ENCODE data around the gene ARHGEF4. TPM values are rescaled to one million over a fixed set of nuclear protein-coding genes. Genes with fewer than 3 reads are reported as not detected.
A peak's percentile ranks its signal among the peaks of the same experiment; 100 is the strongest.

The ARHGEF4 gene
- total and polyA plus RNA-seq, 3 experiments from 2014 or later: 0.51 to 5.3 (median 1.2) TPM

DNA sequence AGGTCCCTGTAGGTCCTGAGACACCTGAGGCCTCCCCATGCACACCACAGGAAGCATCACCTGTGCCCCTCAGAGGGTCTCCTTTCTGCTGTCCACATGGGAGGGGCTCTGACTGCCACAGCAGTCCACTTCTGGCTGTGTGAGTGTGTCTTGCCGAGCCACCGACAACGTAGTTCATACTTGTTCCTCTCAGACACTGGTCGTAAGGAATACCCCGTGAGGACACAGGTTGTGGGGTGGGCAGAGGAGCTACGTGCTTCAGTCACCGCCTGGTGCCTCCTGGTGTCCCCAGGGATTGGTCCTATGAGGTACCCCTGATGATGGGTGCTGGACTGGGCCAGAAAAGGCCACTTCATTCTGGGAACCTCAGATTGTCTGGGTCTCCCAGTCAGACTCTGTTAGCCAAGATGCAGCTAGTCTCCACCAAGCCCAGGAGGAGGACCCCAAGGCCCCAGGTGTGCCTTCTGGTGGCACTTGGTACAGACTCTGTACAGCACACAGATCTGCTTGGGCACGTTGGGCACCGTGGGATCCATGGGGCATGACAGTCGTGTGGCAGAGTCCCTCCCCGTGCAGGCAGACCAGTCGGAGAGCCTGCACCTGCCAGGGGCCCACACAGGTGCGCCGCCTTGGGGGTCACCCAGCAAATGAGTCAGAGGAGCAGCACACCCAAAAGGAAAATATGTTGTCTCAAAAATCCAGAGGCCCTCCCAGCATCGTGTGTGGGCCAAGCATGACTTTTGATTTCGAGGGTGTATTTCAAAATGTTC lies 2.5 kb downstream of the ARHGEF4 start:
- Histone ChIP-seq H3K9me3 (ENCODE audit: low read length) (no peaks in the 10 kb centered on the region), H3K27me3 (ENCODE audit: insufficient read depth, low read length, poor library complexity, severe bottlenecking) (peaks cover 6% of the 10 kb centered on the region), H3K27ac (ENCODE audit: low read depth, low read length) (no peak overlapping the region), H3K36me3 (ENCODE audit: insufficient read depth, low read length) (no peaks in the 10 kb centered on the region), H3K4me1 (ENCODE audit: insufficient read depth, low read length) (no peaks in the 10 kb centered on the region), H3K4me3 (ENCODE audit: low read length) (no peak overlapping the region)
- no peaks in the 10 kb centered on the region for H3K9me3 Mint-ChIP-seq
- ChIA-PET POLR2A (no interaction called here), CTCF (no interaction called here)
- H3K4me1 Mint-ChIP-seq: peaks cover 0 to 5% (median 0%) of the 10 kb centered on the region in 3 donors
- H3K27me3 Mint-ChIP-seq: peaks cover 12 to 46% of the 10 kb centered on the region in 2 donors
- peak in 1 of 5 donors; percentile 34 for DNase-seq
- H3K4me3 Mint-ChIP-seq: peak overlapping the region in 1 of 7 donors; percentile 13
- H3K27ac Mint-ChIP-seq: peak overlapping the region in 1 of 8 donors; percentile 63
- H3K36me3 Mint-ChIP-seq: no peaks in the 10 kb centered on the region

DNA sequence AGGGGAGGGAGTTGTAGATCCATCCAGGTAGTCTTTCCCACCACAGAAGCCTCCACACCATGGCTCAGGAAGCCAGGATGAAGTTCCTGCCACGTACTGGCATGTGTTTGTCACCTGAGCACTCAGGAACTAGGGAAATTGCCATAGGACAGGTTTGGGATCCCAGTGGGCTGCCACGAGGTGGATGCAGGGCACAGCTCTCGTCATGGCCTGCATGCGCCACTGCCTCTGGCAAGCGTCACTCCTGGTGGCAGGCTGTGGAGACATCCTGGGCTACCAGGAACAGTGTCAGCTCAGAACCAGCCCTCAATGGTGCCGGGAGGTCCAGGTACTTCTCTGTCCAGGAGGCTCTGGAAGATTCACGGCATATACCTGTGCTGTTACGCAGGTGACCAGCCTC lies 3.8 kb downstream of the ARHGEF4 start:
- no peak overlapping the region for H3K4me3 Mint-ChIP-seq
- no peak overlapping the region for H3K27ac Mint-ChIP-seq

DNA sequence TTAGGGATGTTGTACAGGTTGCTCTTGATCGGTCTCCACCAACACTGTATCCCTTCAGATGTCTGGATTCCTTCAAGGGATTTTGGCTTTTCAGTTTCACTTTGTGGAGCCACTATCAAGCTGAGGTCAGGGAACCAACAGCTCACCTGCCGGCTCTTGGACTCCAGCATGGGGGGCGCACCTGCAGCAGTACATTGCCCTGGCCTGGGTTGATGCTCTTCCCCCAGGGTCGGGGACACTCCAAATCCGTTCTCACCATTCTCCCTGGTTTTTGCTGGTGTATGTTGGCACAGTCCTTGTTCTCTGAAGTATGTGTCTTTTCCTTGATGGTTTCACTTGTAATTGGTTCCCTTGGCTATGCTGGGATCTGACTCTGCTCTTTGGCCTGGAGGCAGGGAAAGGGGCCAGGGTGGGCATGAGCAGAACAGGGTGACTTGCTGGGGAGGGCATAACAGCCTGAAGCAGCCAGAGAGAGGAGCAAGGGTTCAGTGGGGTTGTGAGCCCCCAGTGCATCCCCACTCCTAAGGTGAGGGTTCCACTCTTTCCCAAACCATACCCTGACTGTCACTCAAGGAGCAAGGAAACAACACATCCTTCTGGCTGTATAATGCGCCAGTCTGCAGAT lies 5.1 kb downstream of the ARHGEF4 start:
- Histone ChIP-seq H3K27me3 (ENCODE audit: insufficient read depth, low read length, poor library complexity, severe bottlenecking) (no peaks in the 10 kb centered on the region), H3K4me1 (ENCODE audit: insufficient read depth, low read length) (no peaks in the 10 kb centered on the region), H3K27ac (ENCODE audit: low read depth, low read length) (no peak overlapping the region), H3K4me3 (ENCODE audit: low read length) (no peak overlapping the region), H3K36me3 (ENCODE audit: insufficient read depth, low read length) (no peaks in the 10 kb centered on the region), H3K9me3 (ENCODE audit: low read length) (no peaks in the 10 kb centered on the region)
- H3K27ac Mint-ChIP-seq: no peak overlapping the region
- H3K4me1 Mint-ChIP-seq: no peaks in the 10 kb centered on the region
- CTCF ChIA-PET: no interaction called here
- H3K36me3 Mint-ChIP-seq: no peaks in the 10 kb centered on the region
- no peaks in the 10 kb centered on the region for H3K9me3 Mint-ChIP-seq
- DNase-seq: no peak
- POLR2A ChIA-PET: no interaction called here
- peaks cover 8 to 33% of the 10 kb centered on the region in 2 donors for H3K27me3 Mint-ChIP-seq
- H3K4me3 Mint-ChIP-seq: no peak overlapping the region

More for the DNA sequence above, 3.8 kb downstream of the ARHGEF4 start:
- peaks cover 11 to 34% of the 10 kb centered on the region in 2 donors for H3K27me3 Mint-ChIP-seq
- H3K4me1 Mint-ChIP-seq: peaks cover 0 to 5% (median 0%) of the 10 kb centered on the region in 3 donors
- DNase-seq: peak in 1 of 5 donors; percentile 25
- CTCF ChIA-PET: no interaction called here
- Histone ChIP-seq H3K9me3 (ENCODE audit: low read length) (no peaks in the 10 kb centered on the region), H3K4me3 (ENCODE audit: low read length) (no peak overlapping the region), H3K27ac (ENCODE audit: low read depth, low read length) (no peak overlapping the region), H3K36me3 (ENCODE audit: insufficient read depth, low read length) (no peaks in the 10 kb centered on the region), H3K27me3 (ENCODE audit: insufficient read depth, low read length, poor library complexity, severe bottlenecking) (peaks cover 6% of the 10 kb centered on the region), H3K4me1 (ENCODE audit: insufficient read depth, low read length) (no peaks in the 10 kb centered on the region)
- no peaks in the 10 kb centered on the region for H3K9me3 Mint-ChIP-seq
- no peaks in the 10 kb centered on the region for H3K36me3 Mint-ChIP-seq
- POLR2A ChIA-PET: no interaction called here

DNA sequence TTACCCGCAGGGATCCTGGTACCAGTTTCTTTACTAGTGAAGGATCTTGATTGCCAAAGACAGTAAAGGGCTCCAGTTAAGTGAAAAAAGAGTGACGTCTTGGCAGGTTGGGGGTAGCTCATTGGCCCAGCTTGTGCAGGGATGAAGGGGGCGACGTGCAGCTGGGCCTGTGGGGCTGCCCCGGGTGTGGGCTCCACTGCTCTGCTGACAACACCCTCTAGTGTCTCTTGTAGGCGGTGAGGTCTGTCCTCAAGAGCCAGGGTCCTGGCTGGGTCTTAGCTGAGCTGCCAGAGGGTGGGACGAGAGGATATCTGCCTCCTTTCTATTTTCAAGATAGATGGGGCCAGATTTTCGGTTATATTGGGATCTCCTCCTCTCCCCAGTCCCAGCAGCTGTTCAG lies 6.1 kb downstream of the ARHGEF4 start:
- Histone ChIP-seq H3K27me3 (ENCODE audit: insufficient read depth, low read length, poor library complexity, severe bottlenecking) (no peaks in the 10 kb centered on the region), H3K4me1 (ENCODE audit: insufficient read depth, low read length) (no peaks in the 10 kb centered on the region), H3K4me3 (ENCODE audit: low read length) (no peak overlapping the region), H3K9me3 (ENCODE audit: low read length) (no peaks in the 10 kb centered on the region), H3K36me3 (ENCODE audit: insufficient read depth, low read length) (no peaks in the 10 kb centered on the region), H3K27ac (ENCODE audit: low read depth, low read length) (no peak overlapping the region)
- Mint-ChIP-seq H3K27ac (peak overlapping the region in 1 of 8 donors; percentile 26), H3K27me3 (peaks cover 8 to 33% of the 10 kb centered on the region in 2 donors), H3K4me3 (no peak overlapping the region), H3K4me1 (no peaks in the 10 kb centered on the region), H3K36me3 (no peaks in the 10 kb centered on the region), H3K9me3 (no peaks in the 10 kb centered on the region)
- DNase-seq: no peak
- POLR2A ChIA-PET: no interaction called here
- CTCF ChIA-PET: interaction anchor here (0.7 to 4.2 kb wide), 2 partner anchors 31 to 46 kb away, joined by 5 to 17 read pairs; no protein-coding TSS in a partner anchor

DNA sequence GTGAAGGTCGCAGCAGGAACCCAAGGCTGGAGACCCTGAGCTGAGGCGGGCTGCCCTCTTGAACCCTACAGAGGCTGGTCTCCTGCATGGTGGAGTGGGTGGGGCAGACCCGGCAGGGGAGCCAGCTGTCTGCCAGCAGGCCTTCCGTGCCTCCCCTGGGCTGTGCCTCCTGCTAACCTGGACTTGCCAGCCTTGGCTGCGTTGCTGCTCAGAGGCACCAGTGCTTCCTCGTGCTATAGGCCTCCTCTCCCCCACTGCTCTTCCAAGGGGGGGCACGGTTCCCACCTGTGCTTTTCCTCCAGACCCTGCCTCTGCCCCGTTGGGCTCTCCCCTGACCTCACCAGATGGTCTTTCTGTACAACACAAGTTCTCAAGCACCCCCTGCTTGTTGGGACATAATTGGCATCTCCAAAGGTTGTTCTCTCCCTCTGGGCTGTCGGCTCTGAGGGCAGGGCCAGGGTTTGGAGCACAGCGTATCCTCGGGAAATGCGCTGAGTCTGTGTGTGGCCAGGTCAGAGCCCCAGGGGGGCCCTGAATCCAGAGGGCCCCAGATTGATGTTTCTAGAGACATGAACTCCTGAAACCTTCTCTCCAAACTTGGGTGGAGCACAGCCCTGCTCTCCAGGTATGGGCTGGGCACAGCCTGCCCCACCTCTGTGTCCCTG lies 6.7 kb downstream of the ARHGEF4 start:
- no peak overlapping the region for H3K4me3 ChIP-seq (ENCODE audit: low read length)
- H3K27ac Mint-ChIP-seq: no peak overlapping the region
- H3K4me3 Mint-ChIP-seq: no peak overlapping the region
- no peaks in the 10 kb centered on the region for H3K9me3 ChIP-seq (ENCODE audit: low read length)
- no peak overlapping the region for H3K27ac ChIP-seq (ENCODE audit: low read depth, low read length)
- no peaks in the 10 kb centered on the region for H3K36me3 Mint-ChIP-seq
- peaks cover 8 to 26% of the 10 kb centered on the region in 2 donors for H3K27me3 Mint-ChIP-seq
- DNase-seq: no peak
- H3K9me3 Mint-ChIP-seq: no peaks in the 10 kb centered on the region
- H3K4me1 Mint-ChIP-seq: no peaks in the 10 kb centered on the region
- H3K27me3 ChIP-seq (ENCODE audit: insufficient read depth, low read length, poor library complexity, severe bottlenecking): no peaks in the 10 kb centered on the region
- ChIA-PET CTCF (interaction anchor here (0.7 to 4.2 kb wide), 2 partner anchors 30 to 46 kb away, joined by 5 to 17 read pairs; no protein-coding TSS in a partner anchor), POLR2A (no interaction called here)
- no peaks in the 10 kb centered on the region for H3K4me1 ChIP-seq (ENCODE audit: insufficient read depth, low read length)
- H3K36me3 ChIP-seq (ENCODE audit: insufficient read depth, low read length): no peaks in the 10 kb centered on the region

DNA sequence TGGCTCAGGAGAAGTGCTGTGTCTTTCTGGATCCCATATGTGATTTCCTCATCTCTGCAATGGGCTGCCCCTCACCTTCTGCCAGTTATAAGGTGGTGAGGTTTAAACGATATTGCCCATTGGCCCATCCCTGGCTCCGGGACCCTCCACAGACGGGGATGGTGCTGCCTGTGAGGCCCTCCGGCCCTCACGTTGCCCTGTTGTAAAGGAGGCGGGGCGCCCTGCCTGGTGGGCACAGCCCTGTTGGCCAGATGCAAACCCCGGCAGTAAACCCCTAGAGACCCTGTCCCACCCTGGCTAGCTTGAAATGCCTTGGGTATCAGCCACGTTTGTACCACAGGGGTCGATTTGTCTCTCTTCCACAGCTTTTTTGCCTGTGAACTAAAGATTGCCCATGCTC lies 7.4 kb downstream of the ARHGEF4 start:
- ChIA-PET CTCF (interaction anchor here (1.1 to 4.2 kb wide), 2 partner anchors 15 to 47 kb away, joined by 3 to 17 read pairs; no protein-coding TSS in a partner anchor), POLR2A (no interaction called here)
- Mint-ChIP-seq H3K27ac (no peak overlapping the region), H3K4me1 (no peaks in the 10 kb centered on the region), H3K27me3 (peaks cover 2 to 21% of the 10 kb centered on the region in 2 donors), H3K36me3 (no peaks in the 10 kb centered on the region), H3K9me3 (no peaks in the 10 kb centered on the region), H3K4me3 (no peak overlapping the region)
- H3K36me3 ChIP-seq (ENCODE audit: insufficient read depth, low read length): no peaks in the 10 kb centered on the region
- no peak overlapping the region for H3K4me3 ChIP-seq (ENCODE audit: low read length)
- H3K27ac ChIP-seq (ENCODE audit: low read depth, low read length): no peak overlapping the region
- peak in 1 of 5 donors; percentile 39 for DNase-seq
- no peaks in the 10 kb centered on the region for H3K4me1 ChIP-seq (ENCODE audit: insufficient read depth, low read length)
- no peaks in the 10 kb centered on the region for H3K9me3 ChIP-seq (ENCODE audit: low read length)
- no peaks in the 10 kb centered on the region for H3K27me3 ChIP-seq (ENCODE audit: insufficient read depth, low read length, poor library complexity, severe bottlenecking)

DNA sequence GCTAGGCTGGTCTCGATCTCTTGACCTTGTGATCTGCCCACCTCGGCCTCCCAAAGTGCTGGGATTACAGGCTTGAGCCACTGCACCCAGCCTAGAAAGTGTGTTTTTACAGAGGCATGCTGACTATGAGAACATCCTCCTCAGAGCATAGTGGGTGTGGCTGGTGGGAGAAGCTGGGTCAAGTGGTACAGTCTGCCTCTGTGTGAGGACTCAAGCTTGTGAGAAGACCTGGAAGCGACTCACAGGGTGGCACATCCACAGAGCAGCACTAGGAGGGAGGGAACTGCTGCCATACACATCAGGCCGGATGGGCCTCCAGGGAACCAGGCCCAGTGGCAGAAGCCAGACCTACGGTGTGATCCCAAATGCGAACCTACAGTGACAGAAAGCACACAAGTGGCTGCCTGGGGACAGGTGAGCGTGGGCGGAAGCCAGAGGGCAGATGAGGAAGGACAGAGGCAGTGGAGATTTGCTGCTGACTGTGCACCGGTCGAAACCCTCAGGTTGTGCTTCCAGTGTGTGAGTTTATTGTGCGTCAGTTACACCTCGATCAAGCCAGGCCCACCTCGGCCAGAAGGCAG lies 8.9 kb downstream of the ARHGEF4 start:
- POLR2A ChIA-PET: no interaction called here
- no peaks in the 10 kb centered on the region for H3K9me3 Mint-ChIP-seq
- H3K4me3 Mint-ChIP-seq: no peak overlapping the region

More for the DNA sequence above, 8.9 kb downstream of the ARHGEF4 start:
- H3K36me3 ChIP-seq (ENCODE audit: insufficient read depth, low read length): no peaks in the 10 kb centered on the region
- no peaks in the 10 kb centered on the region for H3K4me1 ChIP-seq (ENCODE audit: insufficient read depth, low read length)
- H3K27ac ChIP-seq (ENCODE audit: low read depth, low read length): no peak overlapping the region
- H3K4me1 Mint-ChIP-seq: no peaks in the 10 kb centered on the region
- no peak for DNase-seq
- no peaks in the 10 kb centered on the region for H3K9me3 ChIP-seq (ENCODE audit: low read length)
- no peak overlapping the region for H3K27ac Mint-ChIP-seq
- CTCF ChIA-PET: interaction anchor here (1.4 to 4.2 kb wide), 2 partner anchors 28 to 48 kb away, joined by 4 to 17 read pairs; no protein-coding TSS in a partner anchor
- H3K27me3 ChIP-seq (ENCODE audit: insufficient read depth, low read length, poor library complexity, severe bottlenecking): no peaks in the 10 kb centered on the region
- H3K36me3 Mint-ChIP-seq: no peaks in the 10 kb centered on the region
- peaks cover 2 to 16% of the 10 kb centered on the region in 2 donors for H3K27me3 Mint-ChIP-seq
- no peak overlapping the region for H3K4me3 ChIP-seq (ENCODE audit: low read length)
